Progenitor cell of endocrine pancreas (in vitro differentiated cells): ENCODE data around the gene GTSE1. TPM values are rescaled to one million over a fixed set of nuclear protein-coding genes. Genes with fewer than 3 reads are reported as not detected.

Experiments used
- DNase-seq: peaks from one replicate; pipeline ENCODE4 v3.0.0; 2021; ENCODE audit warnings: low spot score; ENCODE audit not compliant: unreplicated experiment
- H3K27ac Mint-ChIP-seq: 2 replicates; pipeline ENCODE4 v1.8.0; 2021; ENCODE audit warnings: mild to moderate bottlenecking, moderate library complexity, mixed read lengths
- H3K27me3 Mint-ChIP-seq: 2 replicates; pipeline ENCODE4 v1.8.0; 2021; ENCODE audit warnings: mixed read lengths
- H3K36me3 Mint-ChIP-seq: 2 replicates; pipeline ENCODE4 v1.8.0; 2022; ENCODE audit warnings: mixed read lengths; ENCODE audit not compliant: insufficient read depth
- H3K4me1 Mint-ChIP-seq: 2 replicates; pipeline ENCODE4 v1.8.0; 2021; ENCODE audit warnings: low read depth, mixed read lengths
- H3K4me3 Mint-ChIP-seq: 2 replicates; pipeline ENCODE4 v1.8.0; 2021; ENCODE audit warnings: low read depth, mild to moderate bottlenecking, moderate library complexity, mixed read lengths
- H3K9me3 Mint-ChIP-seq: 2 replicates; pipeline ENCODE4 v1.8.0; 2021; ENCODE audit warnings: low read depth, mixed read lengths
- CTCF ChIP-seq: fragments of 200-600 bp; sonication (generic); IDR thresholded peaks from one replicate; pipeline ENCODE4 v1.5.0; 2021; ENCODE audit warnings: antibody characterized with exemption, mild to moderate bottlenecking; ENCODE audit not compliant: unreplicated experiment
- total RNA-seq: library from RNA; stranded (reverse); gene quantifications from 2 replicates; pipeline ENCODE4 v1.2.1, GENCODE V29; 2021

The GTSE1 gene
- total RNA-seq, 1 donor from 2014 or later: 25.1 TPM

GRCh38 chr22:46354993-46355305, 58.3 kb downstream of the GTSE1 start:
- Mint-ChIP-seq H3K27me3 (no peaks in the 10 kb centered on the region), H3K27ac (no peak overlapping the region), H3K9me3 (no peaks in the 10 kb centered on the region), H3K4me3 (no peak overlapping the region), H3K36me3 (peaks cover 14% of the 10 kb centered on the region), H3K4me1 (no peaks in the 10 kb centered on the region)
- no peak for DNase-seq
- no peak for TF ChIP-seq CTCF

GRCh38 chr22:46355369-46355995, 58.8 kb downstream of the GTSE1 start:
- peak; percentile 86 for TF ChIP-seq CTCF
- no peak overlapping the region for H3K4me3 Mint-ChIP-seq
- no peaks in the 10 kb centered on the region for H3K9me3 Mint-ChIP-seq
- peaks cover 14% of the 10 kb centered on the region for H3K36me3 Mint-ChIP-seq
- H3K27me3 Mint-ChIP-seq: no peaks in the 10 kb centered on the region
- no peaks in the 10 kb centered on the region for H3K4me1 Mint-ChIP-seq
- peak; percentile 77 for DNase-seq
- no peak overlapping the region for H3K27ac Mint-ChIP-seq

- Mint-ChIP-seq H3K4me3 (no peak overlapping the region), H3K9me3 (no peaks in the 10 kb centered on the region), H3K27ac (no peak overlapping the region), H3K36me3 (peaks cover 17% of the 10 kb centered on the region), H3K27me3 (no peaks in the 10 kb centered on the region), H3K4me1 (no peaks in the 10 kb centered on the region)
- DNase-seq: no peak
- TF ChIP-seq CTCF: no peak
These were observed 59.4 kb downstream of the GTSE1 start for GRCh38 chr22:46355996-46356471.

GRCh38 chr22:46356496-46357480, 60.1 kb downstream of the GTSE1 start:
- Mint-ChIP-seq H3K27ac (no peak overlapping the region), H3K4me1 (no peaks in the 10 kb centered on the region), H3K9me3 (no peaks in the 10 kb centered on the region), H3K27me3 (no peaks in the 10 kb centered on the region), H3K4me3 (no peak overlapping the region), H3K36me3 (peaks cover 21% of the 10 kb centered on the region)
- DNase-seq: no peak
- TF ChIP-seq CTCF: no peak

- Mint-ChIP-seq H3K4me3 (no peak overlapping the region), H3K4me1 (peaks cover 3% of the 10 kb centered on the region), H3K27me3 (no peaks in the 10 kb centered on the region), H3K27ac (no peak overlapping the region), H3K36me3 (peaks cover 18% of the 10 kb centered on the region), H3K9me3 (no peaks in the 10 kb centered on the region)
- TF ChIP-seq CTCF: no peak
- DNase-seq: no peak
These were observed 61.2 kb downstream of the GTSE1 start for GRCh38 chr22:46357711-46358520.
